HG03378 (cell line): ENCODE results near the gene TLCD4.
A peak's percentile ranks its signal among the peaks of the same experiment; 100 is the strongest.
"Not testable (repeated sequence)": the region's sequence is repeated elsewhere in the genome, so short reads cannot be mapped to it uniquely, and the experiment has no call there.

Experiments
- ATAC-seq: cut with Tn5 transposase; IDR thresholded peaks from one replicate; pipeline ENCODE4 v1.9.1; 2021; ENCODE audit warnings: mild to moderate bottlenecking, moderate library complexity; ENCODE audit not compliant: unreplicated experiment

TLCD4 gene

DNA sequence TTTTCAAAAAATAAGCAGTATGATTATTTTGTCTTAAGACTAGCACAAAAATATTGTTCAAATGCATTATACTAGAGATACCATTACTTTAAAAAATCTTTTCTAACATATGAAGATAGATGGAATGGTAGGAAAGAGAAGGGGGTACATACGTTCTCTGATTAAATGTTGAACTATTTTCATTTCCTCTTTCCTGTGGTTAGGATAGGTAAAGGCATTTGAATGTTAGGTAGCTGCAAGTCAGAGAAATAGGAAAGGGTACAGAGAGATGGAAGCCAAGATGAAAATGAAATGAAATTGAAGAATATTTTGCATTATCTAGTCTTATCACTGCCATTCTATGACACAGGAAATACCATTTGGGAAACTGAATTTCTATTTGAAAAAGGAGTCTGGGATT lies 28.3 kb downstream of the TLCD4 start:
- ATAC-seq = peak; percentile 44

GRCh38 chr1:95146637-95147036 lies 29.5 kb downstream of the TLCD4 start:
- ATAC-seq = peak; percentile 82

- no peak for ATAC-seq
Observed at GRCh38 chr1:95154096-95154495, 36.9 kb downstream of the TLCD4 start.

DNA sequence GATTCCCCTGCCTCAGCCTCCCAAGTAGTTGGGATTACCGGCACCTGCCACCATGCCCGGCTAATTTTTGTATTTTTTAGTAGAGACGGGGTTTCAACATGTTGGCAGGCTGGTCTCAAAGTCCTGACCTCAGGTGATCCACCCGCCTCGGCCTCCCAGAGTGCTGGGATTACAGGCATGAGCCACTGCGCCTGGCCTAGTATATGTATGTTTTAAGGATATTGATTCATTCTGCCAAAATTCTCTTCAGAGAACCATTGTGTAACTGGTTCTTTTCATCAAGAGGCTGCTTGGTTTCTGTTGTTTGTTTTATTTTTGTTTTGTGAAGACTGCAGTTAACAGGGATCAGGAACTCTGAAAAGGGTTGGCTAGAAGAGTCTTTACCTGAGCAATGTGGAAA lies 48.4 kb downstream of the TLCD4 start:
- ATAC-seq = not testable (repeated sequence)
